Activated naive CD4-positive, alpha-beta T cell treated with anti-CD3 and anti-CD28 coated beads for 36 hours (primary cell): ENCODE results near the gene TRAF7. TPM values are rescaled to one million over a fixed set of nuclear protein-coding genes. Genes with fewer than 3 reads are reported as not detected.
"Not testable (repeated sequence)": the region's sequence is repeated elsewhere in the genome, so short reads cannot be mapped to it uniquely, and the experiment has no call there.

Experiments used
- CTCF ChIA-PET: fragments of 350-600 bp; sonication (Branson Sonifier 250); formaldehyde crosslinking; loops from one replicate; lab custom pipeline; 2021; ENCODE audit warnings: antibody characterized with exemption; lab: Charles Lee
- DNase-seq: peaks from one replicate; pipeline ENCODE4 v3.0.0-alpha.2; 2020
- H3K27ac Mint-ChIP-seq: one replicate; pipeline ENCODE4 v1.8.0; 2021; ENCODE audit warnings: mild to moderate bottlenecking, mixed read lengths
- H3K27me3 Mint-ChIP-seq: one replicate; pipeline ENCODE4 v1.8.0; 2021; ENCODE audit warnings: low read depth, mixed read lengths
- H3K36me3 Mint-ChIP-seq: one replicate; pipeline ENCODE4 v1.8.0; 2021; ENCODE audit warnings: low read depth, mixed read lengths
- H3K4me1 Mint-ChIP-seq: one replicate; pipeline ENCODE4 v1.8.0; 2021; ENCODE audit warnings: low read depth, mixed read lengths
- H3K4me3 Mint-ChIP-seq: one replicate; pipeline ENCODE4 v1.8.0; 2021; ENCODE audit warnings: mild to moderate bottlenecking, moderate library complexity, mixed read lengths
- H3K9me3 Mint-ChIP-seq: one replicate; pipeline ENCODE4 v1.8.0; 2021; ENCODE audit warnings: mixed read lengths
- intact Hi-C: fragments of 100-400 bp; cut with micrococcal nuclease; formaldehyde crosslinking; loops from one replicate; pipeline ENCODE4 v1.15.1; 2023
- total RNA-seq, 2 experiments: library from RNA; stranded (reverse); gene quantifications; one replicate each; pipeline ENCODE4 v1.2.3, GENCODE V29; 2021

Gene TRAF7
- total RNA-seq, 2 experiments from 2014 or later: 102 to 104 TPM

GRCh38 chr16:2114225-2114624, 41.4 kb upstream of the TRAF7 start:
- intact Hi-C loops, H3K36me3 Mint-ChIP-seq, H3K27ac Mint-ChIP-seq, DNase-seq, H3K4me1 Mint-ChIP-seq, H3K27me3 Mint-ChIP-seq, H3K9me3 Mint-ChIP-seq, H3K4me3 Mint-ChIP-seq, CTCF ChIA-PET: not testable (repeated sequence)

DNA sequence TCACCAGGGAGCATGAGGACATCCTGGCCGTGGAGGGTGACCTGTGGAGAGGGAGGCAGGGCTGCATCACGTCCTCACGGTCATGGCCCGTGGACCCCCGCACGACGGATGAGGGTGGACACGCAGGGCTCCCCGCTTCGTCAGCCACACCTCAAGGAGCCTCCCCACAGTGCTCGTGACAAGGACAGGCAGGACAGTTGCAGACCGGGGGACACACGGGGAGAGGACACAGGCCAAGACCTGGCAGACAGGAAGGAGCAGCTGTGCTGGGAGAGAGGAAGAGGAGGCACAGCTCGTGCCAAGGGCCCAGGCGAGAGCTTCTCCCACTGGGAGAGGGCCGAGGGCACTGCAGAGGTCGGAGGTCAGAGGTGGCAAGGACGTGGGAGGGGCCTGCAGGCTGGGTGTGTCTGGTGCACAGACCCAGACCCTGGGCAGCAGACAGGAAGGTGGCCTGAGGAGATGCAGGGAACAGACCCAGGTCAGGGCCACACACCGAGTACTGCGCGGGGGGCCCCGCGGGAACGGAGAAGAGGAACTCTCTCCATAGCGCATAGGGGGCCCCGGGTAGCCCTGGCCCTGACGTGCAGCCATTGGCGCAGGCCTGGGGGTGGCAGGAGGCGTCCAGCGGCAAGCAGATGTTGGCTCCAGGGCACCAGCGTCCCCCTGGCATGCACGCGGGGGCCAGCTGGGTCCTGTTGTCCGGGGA, 40.5 kb upstream of the TRAF7 start:
- CTCF ChIA-PET: interaction anchor here (0.5 kb wide), 1 partner anchor 25 kb away, joined by 4 read pairs; no protein-coding TSS in a partner anchor
- H3K9me3 Mint-ChIP-seq, H3K4me3 Mint-ChIP-seq, H3K36me3 Mint-ChIP-seq, H3K27ac Mint-ChIP-seq, DNase-seq, H3K27me3 Mint-ChIP-seq, H3K4me1 Mint-ChIP-seq, intact Hi-C loops: not testable (repeated sequence)

DNA sequence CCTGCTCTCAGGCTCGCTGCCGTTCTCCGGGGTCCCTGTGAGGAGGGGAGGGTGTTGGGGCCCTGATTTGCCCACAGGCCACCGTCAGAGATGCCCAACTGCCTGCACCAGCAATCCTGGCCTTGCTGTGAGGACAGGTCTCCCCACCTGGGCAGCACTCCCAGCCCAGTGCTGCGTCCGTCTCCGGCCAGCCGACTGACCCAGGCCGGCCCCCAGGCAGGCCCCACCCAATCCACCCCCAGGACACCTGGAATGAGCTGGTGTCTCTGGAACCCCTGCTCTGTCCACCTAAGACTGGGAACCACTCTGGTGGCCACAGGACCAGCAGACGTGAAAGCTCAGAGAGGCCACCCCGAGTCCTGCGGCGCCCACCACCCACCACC, 40.0 kb upstream of the TRAF7 start:
- Mint-ChIP-seq H3K4me1 (no peaks in the 10 kb centered on the region), H3K27ac (no peak overlapping the region), H3K27me3 (no peaks in the 10 kb centered on the region), H3K9me3 (no peaks in the 10 kb centered on the region), H3K36me3 (no peaks in the 10 kb centered on the region), H3K4me3 (no peak overlapping the region)
- CTCF ChIA-PET: no interaction called here
- no peak for DNase-seq
- intact Hi-C loops: no loop called here

- CTCF ChIA-PET, H3K27me3 Mint-ChIP-seq, intact Hi-C loops, H3K27ac Mint-ChIP-seq, H3K4me3 Mint-ChIP-seq, H3K9me3 Mint-ChIP-seq, H3K36me3 Mint-ChIP-seq, DNase-seq, H3K4me1 Mint-ChIP-seq: not testable (repeated sequence)
Measured at GRCh38 chr16:2116428-2116827, 39.2 kb upstream of the TRAF7 start.

- H3K36me3 Mint-ChIP-seq, H3K9me3 Mint-ChIP-seq, H3K4me3 Mint-ChIP-seq, intact Hi-C loops, H3K27ac Mint-ChIP-seq, H3K27me3 Mint-ChIP-seq, DNase-seq, H3K4me1 Mint-ChIP-seq: not testable (repeated sequence)
- CTCF ChIA-PET: interaction anchor here (0.5 kb wide), 1 partner anchor 464 kb away, joined by 3 read pairs; no protein-coding TSS in a partner anchor
Measured at GRCh38 chr16:2117341-2117740, 38.2 kb upstream of the TRAF7 start.

DNA sequence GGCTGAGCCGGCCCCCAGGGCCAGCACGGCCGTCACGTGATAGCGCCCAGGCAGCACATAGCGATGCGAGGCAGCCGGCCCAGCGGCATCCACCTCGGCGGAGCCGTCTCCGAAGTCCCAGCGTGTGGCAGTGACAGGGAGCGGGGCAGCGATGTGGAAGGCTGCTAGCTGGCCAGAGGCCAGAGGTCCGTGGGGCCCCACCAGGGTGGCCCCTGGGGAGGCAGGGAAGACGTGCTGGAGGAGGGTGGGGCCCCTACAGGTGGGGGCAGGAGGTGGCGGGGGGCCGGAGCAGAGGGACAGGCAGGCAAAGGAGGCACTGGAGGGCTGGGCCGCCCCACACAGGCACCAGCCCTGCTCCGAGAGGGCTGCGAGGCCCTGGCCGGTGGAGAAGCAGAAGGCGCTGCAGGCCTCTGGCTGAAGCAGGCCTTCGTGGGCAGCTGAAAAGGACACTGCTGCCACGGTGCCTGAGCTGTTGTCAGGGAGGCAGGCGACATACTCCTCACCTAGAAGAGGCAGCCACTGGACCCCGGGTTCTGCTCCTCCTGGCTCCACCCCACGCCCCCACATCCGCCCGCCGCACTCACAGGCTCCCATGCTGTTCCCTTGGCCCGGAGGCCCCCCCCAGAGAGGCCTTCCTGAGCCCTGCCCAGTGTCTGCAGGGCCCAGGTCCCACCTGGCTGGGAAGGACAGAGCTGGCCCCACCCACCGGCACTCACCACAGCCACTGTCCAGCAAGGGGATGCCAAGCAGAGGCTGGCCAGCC, 37.4 kb upstream of the TRAF7 start:
- DNase-seq, H3K36me3 Mint-ChIP-seq, H3K9me3 Mint-ChIP-seq, H3K4me1 Mint-ChIP-seq, intact Hi-C loops, H3K4me3 Mint-ChIP-seq, H3K27ac Mint-ChIP-seq, H3K27me3 Mint-ChIP-seq: not testable (repeated sequence)
- CTCF ChIA-PET: interaction anchor here (0.5 kb wide), 1 partner anchor 464 kb away, joined by 3 read pairs; no protein-coding TSS in a partner anchor

DNA sequence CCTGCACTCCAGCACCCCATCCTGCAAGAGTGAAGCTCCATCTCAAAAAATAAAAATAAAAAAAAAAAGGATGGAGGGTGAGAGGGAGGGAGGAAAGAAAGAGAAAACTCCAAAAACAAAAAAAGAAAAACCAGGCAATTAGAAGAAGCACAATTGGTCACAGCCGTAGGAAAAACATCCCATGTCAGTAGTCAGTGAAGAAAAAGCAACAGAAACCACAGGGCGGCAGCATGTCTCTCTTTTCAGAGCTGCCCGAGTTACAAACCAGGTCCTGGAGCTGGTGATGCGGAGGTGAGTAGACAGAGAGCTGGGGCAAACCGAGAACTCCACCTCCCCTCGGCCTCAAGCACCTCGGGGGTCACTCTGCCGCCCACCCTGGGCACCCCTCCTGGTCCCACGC, 34.3 kb upstream of the TRAF7 start:
- DNase-seq: peak; percentile 61
- H3K4me1 Mint-ChIP-seq, H3K9me3 Mint-ChIP-seq, intact Hi-C loops, H3K27ac Mint-ChIP-seq, H3K4me3 Mint-ChIP-seq, H3K27me3 Mint-ChIP-seq, H3K36me3 Mint-ChIP-seq: not testable (repeated sequence)
- CTCF ChIA-PET: interaction anchor here (0.6 to 1.0 kb wide), 5 partner anchors 22 to 332 kb away, joined by 3 to 4 read pairs (median 3); no protein-coding TSS in a partner anchor

GRCh38 chr16:2121853-2122252, 33.7 kb upstream of the TRAF7 start:
- Mint-ChIP-seq H3K4me3 (no peak overlapping the region), H3K9me3 (no peaks in the 10 kb centered on the region), H3K27me3 (no peaks in the 10 kb centered on the region), H3K27ac (no peak overlapping the region), H3K4me1 (peaks cover 9% of the 10 kb centered on the region), H3K36me3 (no peaks in the 10 kb centered on the region)
- no peak for DNase-seq
- intact Hi-C loops: no loop called here
- CTCF ChIA-PET: interaction anchor here (0.6 to 1.0 kb wide), 3 partner anchors 22 to 331 kb away, joined by 3 read pairs; no protein-coding TSS in a partner anchor

DNA sequence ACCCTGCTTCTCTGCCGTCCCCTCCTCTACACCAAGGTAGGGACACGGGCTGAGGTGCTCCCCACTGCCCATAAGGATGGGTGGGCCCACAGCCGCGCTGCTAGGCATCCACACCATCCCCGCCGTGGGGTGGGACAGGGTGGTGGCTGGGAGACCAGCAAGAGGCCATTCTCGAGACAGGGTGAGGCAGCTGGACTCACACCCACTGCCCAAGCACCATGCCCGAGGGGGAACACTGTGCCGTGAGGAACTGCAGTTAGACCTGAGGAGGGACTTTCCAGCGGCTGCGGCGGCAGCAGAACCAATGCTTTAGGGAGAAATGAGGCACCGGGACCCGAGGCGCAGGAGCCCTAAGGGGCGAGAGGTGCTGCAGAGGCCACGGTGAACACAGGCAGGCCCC, 33.2 kb upstream of the TRAF7 start:
- Mint-ChIP-seq H3K27ac (no peak overlapping the region), H3K36me3 (no peaks in the 10 kb centered on the region), H3K4me3 (no peak overlapping the region), H3K27me3 (no peaks in the 10 kb centered on the region), H3K9me3 (no peaks in the 10 kb centered on the region), H3K4me1 (peaks cover 12% of the 10 kb centered on the region)
- no peak for DNase-seq
- intact Hi-C loops: no loop called here
- CTCF ChIA-PET: no interaction called here

GRCh38 chr16:2122934-2123683, 32.5 kb upstream of the TRAF7 start:
- H3K27me3 Mint-ChIP-seq, intact Hi-C loops, H3K36me3 Mint-ChIP-seq, H3K27ac Mint-ChIP-seq, H3K4me3 Mint-ChIP-seq, H3K9me3 Mint-ChIP-seq, DNase-seq, CTCF ChIA-PET: not testable (repeated sequence)
- H3K4me1 Mint-ChIP-seq: peaks cover 14% of the 10 kb centered on the region

GRCh38 chr16:2123706-2124376, 31.7 kb upstream of the TRAF7 start:
- CTCF ChIA-PET, DNase-seq, H3K4me3 Mint-ChIP-seq, H3K27ac Mint-ChIP-seq, H3K36me3 Mint-ChIP-seq, intact Hi-C loops, H3K9me3 Mint-ChIP-seq, H3K27me3 Mint-ChIP-seq: not testable (repeated sequence)
- H3K4me1 Mint-ChIP-seq: peaks cover 17% of the 10 kb centered on the region

DNA sequence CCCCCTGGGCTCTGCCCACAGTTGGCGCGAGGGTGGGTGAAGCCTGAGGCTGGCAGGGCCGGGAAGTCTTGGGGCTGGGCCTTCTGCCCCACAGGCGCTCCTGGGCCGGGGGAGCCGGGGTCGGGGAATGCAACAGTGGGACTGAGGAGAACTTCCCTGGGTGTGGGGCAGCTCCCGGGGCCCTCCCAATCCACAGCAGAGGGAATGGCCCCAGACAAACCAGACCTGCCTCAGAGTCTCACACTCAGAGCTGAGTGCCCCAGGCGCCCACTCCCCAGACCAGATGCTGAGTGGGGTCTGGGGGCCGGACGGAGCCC, 31.2 kb upstream of the TRAF7 start:
- H3K27ac Mint-ChIP-seq, intact Hi-C loops, H3K4me3 Mint-ChIP-seq, DNase-seq, H3K27me3 Mint-ChIP-seq, CTCF ChIA-PET, H3K9me3 Mint-ChIP-seq, H3K36me3 Mint-ChIP-seq: not testable (repeated sequence)
- peaks cover 17% of the 10 kb centered on the region for H3K4me1 Mint-ChIP-seq
